Activated B cell treated with CpG ODN at 0.5 μM for 24 hours (primary cell): ENCODE results near the gene AKR7A3. TPM values are rescaled to one million over a fixed set of nuclear protein-coding genes. Genes with fewer than 3 reads are reported as not detected.

Experiments used
- ATAC-seq: fragments of 200-7000 bp; cut with Tn5 transposase; one replicate; pipeline ENCODE4 v1.10.0; 2021; ENCODE audit warnings: low read depth, mild to moderate bottlenecking, moderate library complexity
- CTCF ChIA-PET: fragments of 350-600 bp; sonication (Branson Sonifier 250); formaldehyde crosslinking; loops from one replicate; lab custom pipeline; 2021; ENCODE audit warnings: antibody characterized with exemption; lab: Charles Lee
- POLR2A ChIA-PET: fragments of 350-600 bp; sonication (Branson Sonifier 250); formaldehyde crosslinking; loops from one replicate; lab custom pipeline; 2021; ENCODE audit warnings: antibody characterized with exemption; lab: Charles Lee
- DNase-seq: peaks from one replicate; pipeline ENCODE4 v3.0.0; 2022
- H3K27ac Mint-ChIP-seq: one replicate; pipeline ENCODE4 v1.8.0; 2020; ENCODE audit warnings: mixed read lengths
- H3K27me3 Mint-ChIP-seq: one replicate; pipeline ENCODE4 v1.8.0; 2021; ENCODE audit warnings: mixed read lengths
- H3K36me3 Mint-ChIP-seq: one replicate; pipeline ENCODE4 v1.8.0; 2021; ENCODE audit warnings: low read depth, mixed read lengths
- H3K4me1 Mint-ChIP-seq: one replicate; pipeline ENCODE4 v1.8.0; 2021; ENCODE audit warnings: mixed read lengths
- H3K4me3 Mint-ChIP-seq: one replicate; pipeline ENCODE4 v1.8.0; 2020; ENCODE audit warnings: mild to moderate bottlenecking, mixed read lengths
- H3K9me3 Mint-ChIP-seq: one replicate; pipeline ENCODE4 v1.8.0; 2020; ENCODE audit warnings: mixed read lengths
- CTCF ChIP-seq: fragments of 200-600 bp; IDR thresholded peaks from one replicate; pipeline ENCODE4 v1.8.0; 2022; ENCODE audit warnings: antibody characterized with exemption, mild to moderate bottlenecking
- intact Hi-C: fragments of 100-400 bp; cut with micrococcal nuclease; formaldehyde crosslinking; loops from one replicate; pipeline ENCODE4 v1.15.1; 2024
- total RNA-seq: library from RNA; stranded (reverse); gene quantifications from 2 replicates; pipeline ENCODE4 v1.2.3, GENCODE V29; 2022

AKR7A3 gene
- total RNA-seq, 1 donor from 2014 or later, result 0.80 TPM

GRCh38 chr1:19328486-19328885 lies 39.9 kb upstream of the AKR7A3 start:
- no peak for TF ChIP-seq CTCF
- no peaks in the 10 kb centered on the region for H3K9me3 Mint-ChIP-seq
- DNase-seq (no peak), ATAC-seq (no peak)
- CTCF ChIA-PET, result no interaction called here
- H3K4me1 Mint-ChIP-seq, result no peaks in the 10 kb centered on the region
- H3K36me3 Mint-ChIP-seq, result peaks cover 33% of the 10 kb centered on the region
- no peak overlapping the region for H3K4me3 Mint-ChIP-seq
- POLR2A ChIA-PET, result no interaction called here
- intact Hi-C loops, result no loop called here
- H3K27ac Mint-ChIP-seq, result no peak overlapping the region
- H3K27me3 Mint-ChIP-seq, result no peaks in the 10 kb centered on the region

DNA sequence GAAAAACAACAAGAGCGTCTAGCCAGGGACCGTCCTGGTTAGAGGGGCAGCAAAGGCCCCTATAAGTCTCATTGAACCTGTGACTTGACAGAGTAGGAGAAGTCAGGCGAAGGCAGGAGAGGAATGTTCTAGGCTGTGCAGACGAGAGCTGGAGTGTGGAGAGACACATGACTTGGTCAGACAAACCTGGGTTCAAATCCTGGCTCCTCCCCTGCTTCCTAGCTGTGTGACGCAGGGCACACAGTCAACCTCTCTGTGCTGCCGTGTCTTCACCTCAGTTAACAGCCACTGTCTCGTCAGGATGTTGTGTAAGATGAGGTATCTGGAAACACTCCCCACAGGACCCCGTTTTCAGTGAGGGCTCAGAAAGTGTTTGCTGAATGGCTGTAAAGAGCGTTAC lies 39.2 kb upstream of the AKR7A3 start:
- POLR2A ChIA-PET, result no interaction called here
- Mint-ChIP-seq H3K4me3 (no peak overlapping the region), H3K27me3 (no peaks in the 10 kb centered on the region), H3K36me3 (peaks cover 38% of the 10 kb centered on the region), H3K4me1 (no peaks in the 10 kb centered on the region), H3K27ac (no peak overlapping the region), H3K9me3 (no peaks in the 10 kb centered on the region)
- no peak for DNase-seq
- CTCF ChIA-PET, result no interaction called here
- no peak for TF ChIP-seq CTCF
- no peak for ATAC-seq
- intact Hi-C loops, result no loop called here

DNA sequence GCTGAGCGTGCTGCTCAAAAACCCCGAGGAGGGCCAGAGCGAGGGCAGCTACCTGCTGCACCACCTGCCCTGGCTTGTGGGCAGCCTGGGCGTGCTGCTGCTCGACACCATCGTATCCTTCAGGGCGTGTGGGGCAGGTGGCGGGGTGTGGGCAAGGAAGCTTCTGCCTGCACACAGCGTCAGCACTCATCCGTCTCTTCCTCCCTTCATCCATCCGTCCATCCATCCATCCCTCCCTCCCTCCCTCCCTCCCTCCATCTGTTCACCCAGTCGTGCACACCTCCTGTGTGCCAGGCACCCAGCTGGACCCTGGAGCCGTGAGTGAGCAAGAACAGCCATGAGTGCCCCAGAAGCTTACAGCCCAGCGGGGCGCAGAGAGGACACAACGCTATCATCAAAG lies 38.7 kb upstream of the AKR7A3 start:
- ATAC-seq (no peak), DNase-seq (no peak)
- H3K27me3 Mint-ChIP-seq, result no peaks in the 10 kb centered on the region
- H3K9me3 Mint-ChIP-seq, result no peaks in the 10 kb centered on the region
- no peak for TF ChIP-seq CTCF
- POLR2A ChIA-PET, result no interaction called here
- no peak overlapping the region for H3K4me3 Mint-ChIP-seq
- CTCF ChIA-PET, result no interaction called here
- H3K27ac Mint-ChIP-seq, result no peak overlapping the region
- H3K4me1 Mint-ChIP-seq, result no peaks in the 10 kb centered on the region
- H3K36me3 Mint-ChIP-seq, result peaks cover 41% of the 10 kb centered on the region
- intact Hi-C loops, result no loop called here

DNA sequence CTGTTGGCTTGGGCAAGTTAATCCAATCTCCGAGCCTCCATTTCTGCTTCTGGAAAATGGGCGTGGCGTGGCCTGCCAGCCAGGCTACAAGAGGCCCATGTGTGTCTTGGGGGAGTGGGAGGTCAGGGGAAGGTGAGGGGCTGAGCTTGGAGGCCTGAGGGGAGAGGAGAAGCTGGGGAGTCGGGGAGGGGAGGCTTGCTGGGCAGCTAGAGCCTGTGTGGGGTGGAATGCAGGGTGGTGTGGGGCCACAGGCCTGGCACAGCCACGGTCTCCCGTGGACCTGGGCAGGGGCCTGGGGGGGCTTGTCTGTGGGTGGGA lies 38.1 kb upstream of the AKR7A3 start:
- no peak for ATAC-seq
- Mint-ChIP-seq H3K36me3 (peaks cover 45% of the 10 kb centered on the region), H3K4me1 (no peaks in the 10 kb centered on the region), H3K27ac (no peak overlapping the region), H3K27me3 (no peaks in the 10 kb centered on the region), H3K9me3 (no peaks in the 10 kb centered on the region), H3K4me3 (no peak overlapping the region)
- TF ChIP-seq CTCF, result no peak
- POLR2A ChIA-PET, result no interaction called here
- intact Hi-C loops, result no loop called here
- no peak for DNase-seq
- CTCF ChIA-PET, result no interaction called here

- H3K36me3 Mint-ChIP-seq, result peaks cover 46% of the 10 kb centered on the region
- ChIA-PET CTCF (no interaction called here), POLR2A (interaction anchor here (1.2 kb wide), 1 partner anchor 11 kb away, joined by 3 read pairs; no protein-coding TSS in a partner anchor)
- no peak for TF ChIP-seq CTCF
- no peak overlapping the region for H3K27ac Mint-ChIP-seq
- ATAC-seq (no peak), DNase-seq (no peak)
- H3K4me1 Mint-ChIP-seq, result no peaks in the 10 kb centered on the region
- H3K4me3 Mint-ChIP-seq, result no peak overlapping the region
- no peaks in the 10 kb centered on the region for H3K9me3 Mint-ChIP-seq
- H3K27me3 Mint-ChIP-seq, result no peaks in the 10 kb centered on the region
- intact Hi-C loops, result no loop called here
Measured at GRCh38 chr1:19325958-19326747, 37.6 kb upstream of the AKR7A3 start.
